Osteocyte (in vitro differentiated cells): ENCODE measurements around the gene FRYL. TPM values are rescaled to one million over a fixed set of nuclear protein-coding genes. Genes with fewer than 3 reads are reported as not detected.

Source experiments
- DNase-seq: peaks from one replicate; pipeline ENCODE4 v3.0.0; 2021; ENCODE audit warnings: mixed read lengths; ENCODE audit not compliant: unreplicated experiment; ENCODE audit errors: extremely low spot score
- H3K27ac Mint-ChIP-seq: one replicate; pipeline ENCODE4 v1.8.0; 2021; ENCODE audit warnings: mild to moderate bottlenecking, mixed read lengths; ENCODE audit not compliant: unreplicated experiment
- H3K27me3 Mint-ChIP-seq: one replicate; pipeline ENCODE4 v1.8.0; 2021; ENCODE audit warnings: mixed read lengths; ENCODE audit not compliant: unreplicated experiment
- H3K36me3 Mint-ChIP-seq: one replicate; pipeline ENCODE4 v1.8.0; 2021; ENCODE audit warnings: mixed read lengths; ENCODE audit not compliant: unreplicated experiment
- H3K4me1 Mint-ChIP-seq: one replicate; pipeline ENCODE4 v1.8.0; 2021; ENCODE audit warnings: mixed read lengths; ENCODE audit not compliant: unreplicated experiment
- H3K4me3 Mint-ChIP-seq: one replicate; pipeline ENCODE4 v1.8.0; 2021; ENCODE audit warnings: mild to moderate bottlenecking, moderate library complexity, mixed read lengths; ENCODE audit not compliant: unreplicated experiment
- H3K9me3 Mint-ChIP-seq: one replicate; pipeline ENCODE4 v1.8.0; 2021; ENCODE audit warnings: mixed read lengths; ENCODE audit not compliant: unreplicated experiment
- CTCF ChIP-seq: fragments of 200-600 bp; sonication (generic); IDR thresholded peaks from 2 replicates; pipeline ENCODE4 v1.5.0; 2021; ENCODE audit warnings: antibody characterized with exemption, mild to moderate bottlenecking, moderate library complexity
- total RNA-seq: library from RNA; stranded (reverse); gene quantifications from 2 replicates; pipeline ENCODE4 v1.2.1, GENCODE V29; 2021

FRYL gene
- total RNA-seq, 1 donor from 2014 or later: 61.9 TPM

DNA sequence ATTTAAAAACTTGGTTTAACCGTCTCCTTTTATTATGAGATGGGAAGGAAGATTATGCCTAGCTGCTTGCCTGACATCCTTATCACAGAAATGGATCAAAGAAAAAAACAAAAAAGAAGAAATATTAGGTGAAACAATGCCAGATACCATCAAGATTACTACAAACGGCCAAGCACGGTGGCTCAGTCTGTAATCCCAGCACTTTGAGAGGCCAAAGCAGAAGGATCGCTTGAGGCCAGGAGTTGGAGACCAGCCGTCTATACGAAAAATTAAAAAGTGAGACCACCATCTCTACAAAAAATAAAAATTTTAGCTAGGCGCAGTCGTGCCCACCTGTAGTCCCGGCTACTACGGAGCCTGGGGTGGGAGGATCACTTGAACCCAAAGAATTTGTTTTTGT is 2.3 kb downstream of the FRYL start:
- H3K36me3 Mint-ChIP-seq: no peaks in the 10 kb centered on the region
- TF ChIP-seq CTCF: no peak
- H3K4me1 Mint-ChIP-seq: peaks cover 48% of the 10 kb centered on the region
- H3K4me3 Mint-ChIP-seq: peak overlapping the region; percentile 89
- no peak for DNase-seq
- H3K9me3 Mint-ChIP-seq: no peaks in the 10 kb centered on the region
- H3K27ac Mint-ChIP-seq: peak overlapping the region; percentile 90
- H3K27me3 Mint-ChIP-seq: no peaks in the 10 kb centered on the region

GRCh38 chr4:48774760-48775710 is 5.0 kb downstream of the FRYL start:
- Mint-ChIP-seq H3K36me3 (no peaks in the 10 kb centered on the region), H3K27ac (no peak overlapping the region), H3K27me3 (no peaks in the 10 kb centered on the region), H3K9me3 (no peaks in the 10 kb centered on the region), H3K4me1 (peaks cover 54% of the 10 kb centered on the region), H3K4me3 (no peak overlapping the region)
- no peak for TF ChIP-seq CTCF
- DNase-seq: no peak

DNA sequence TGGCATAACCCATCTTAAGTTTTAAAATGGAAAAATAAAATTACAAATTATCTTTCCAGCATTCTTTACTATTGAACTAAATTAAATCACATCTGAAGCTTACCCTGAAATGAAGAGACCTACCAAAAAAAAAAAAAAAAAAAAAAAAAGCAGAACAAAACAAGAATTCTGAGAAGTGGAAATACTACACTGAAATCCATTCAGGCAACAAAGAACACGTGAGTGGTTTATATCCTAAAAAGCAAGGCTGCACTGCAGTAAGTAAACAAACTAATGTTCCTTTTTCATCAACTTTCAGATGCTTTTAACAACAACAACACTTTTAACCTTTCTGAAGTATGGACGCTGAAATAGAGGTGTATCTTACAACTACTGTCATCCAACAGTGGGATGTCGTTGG is 7.5 kb downstream of the FRYL start:
- no peaks in the 10 kb centered on the region for H3K27me3 Mint-ChIP-seq
- H3K9me3 Mint-ChIP-seq: no peaks in the 10 kb centered on the region
- TF ChIP-seq CTCF: no peak
- DNase-seq: no peak
- no peak overlapping the region for H3K27ac Mint-ChIP-seq
- peaks cover 48% of the 10 kb centered on the region for H3K4me1 Mint-ChIP-seq
- no peak overlapping the region for H3K4me3 Mint-ChIP-seq
- no peaks in the 10 kb centered on the region for H3K36me3 Mint-ChIP-seq

DNA sequence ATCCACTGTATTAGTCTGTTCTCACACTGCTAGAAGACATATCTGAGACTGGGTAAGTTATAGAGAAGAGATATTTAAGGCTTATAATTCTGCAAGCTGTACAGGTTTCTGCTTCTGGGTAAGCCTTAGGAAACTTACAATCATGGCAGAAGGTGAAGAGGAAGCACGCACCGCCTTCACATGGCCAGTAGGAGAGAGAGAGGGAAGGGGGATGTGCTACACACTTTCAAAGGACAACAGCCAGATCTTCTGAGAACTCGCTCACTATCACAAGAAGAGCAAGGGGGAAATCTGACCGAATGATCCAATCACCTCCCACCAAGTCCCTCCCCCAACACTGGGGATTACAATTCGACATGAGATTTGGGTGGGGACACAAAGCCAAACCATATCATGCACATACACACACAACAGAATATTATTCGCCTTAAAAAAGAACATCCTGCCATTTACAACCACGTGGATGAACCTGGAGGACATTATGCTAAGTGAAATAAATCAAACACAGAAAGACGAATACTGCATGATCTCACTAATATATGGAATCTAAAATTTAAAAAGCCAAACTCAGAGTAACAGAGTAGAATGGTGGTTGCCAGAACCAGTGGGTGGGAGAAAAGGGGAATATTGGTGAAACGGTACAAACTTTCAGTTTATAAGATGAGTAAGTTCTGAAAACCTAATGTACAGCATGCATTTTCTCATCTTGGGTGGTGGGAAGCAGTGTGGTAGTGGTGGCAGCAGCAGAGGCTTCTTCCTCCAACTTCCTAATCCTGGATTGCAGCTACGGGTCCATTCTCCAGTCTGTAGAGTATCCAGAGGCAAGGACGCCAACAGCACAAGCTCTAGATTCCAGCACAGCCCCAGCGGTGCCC is 12.8 kb downstream of the FRYL start:
- DNase-seq: no peak
- H3K4me3 Mint-ChIP-seq: no peak overlapping the region
- H3K4me1 Mint-ChIP-seq: peaks cover 16% of the 10 kb centered on the region
- H3K27me3 Mint-ChIP-seq: no peaks in the 10 kb centered on the region
- no peaks in the 10 kb centered on the region for H3K36me3 Mint-ChIP-seq
- TF ChIP-seq CTCF: no peak
- H3K27ac Mint-ChIP-seq: no peak overlapping the region
- H3K9me3 Mint-ChIP-seq: no peaks in the 10 kb centered on the region
